Large intestine (tissue), 3 donors: ENCODE data around the gene ACVR1C. TPM values are rescaled to one million over a fixed set of nuclear protein-coding genes. Genes with fewer than 3 reads are reported as not detected.

ENCODE experiments used
- DNase-seq, 2 donors: peaks; one replicate each; pipeline versions ENCODE4 v3.0.0 to v3.0.0-alpha.2; 2013
- H3K27ac ChIP-seq: one replicate; pipeline ENCODE4 v1.5.1; 2013; ENCODE audit warnings: low read length
- H3K27me3 ChIP-seq: 2 replicates; pipeline ENCODE4 v1.6.1; 2013; ENCODE audit warnings: low read length; ENCODE audit not compliant: control insufficient read depth, insufficient read depth
- H3K36me3 ChIP-seq: 2 replicates; pipeline ENCODE4 v1.6.1; 2013; ENCODE audit warnings: low read length; ENCODE audit not compliant: control insufficient read depth, insufficient read depth
- H3K4me1 ChIP-seq: one replicate; pipeline ENCODE4 v1.6.1; 2013; ENCODE audit warnings: low read length; ENCODE audit not compliant: control insufficient read depth, insufficient read depth
- H3K4me3 ChIP-seq: one replicate; pipeline ENCODE4 v1.5.1; 2013; ENCODE audit warnings: low read length
- H3K9me3 ChIP-seq: one replicate; pipeline ENCODE4 v1.6.1; 2013; ENCODE audit warnings: mild to moderate bottlenecking, low read depth, low read length, moderate library complexity; ENCODE audit not compliant: control insufficient read depth
- WGBS: methylation state at CpG from one replicate; pipeline ENCODE4 v1.1.5; 2013; ENCODE audit warnings: low lambda C conversion rate; ENCODE audit not compliant: insufficient coverage; 5-methylcytosine and 5-hydroxymethylcytosine counted together
- polyA plus RNA-seq: library from polyadenylated mRNA; unstranded; fragments of 120-200 nt; gene quantifications from one replicate; pipeline ENCODE4 v1.2.1, GENCODE V29; 2013

The ACVR1C gene
- polyA plus RNA-seq, 1 donor, result 25.6 TPM

DNA sequence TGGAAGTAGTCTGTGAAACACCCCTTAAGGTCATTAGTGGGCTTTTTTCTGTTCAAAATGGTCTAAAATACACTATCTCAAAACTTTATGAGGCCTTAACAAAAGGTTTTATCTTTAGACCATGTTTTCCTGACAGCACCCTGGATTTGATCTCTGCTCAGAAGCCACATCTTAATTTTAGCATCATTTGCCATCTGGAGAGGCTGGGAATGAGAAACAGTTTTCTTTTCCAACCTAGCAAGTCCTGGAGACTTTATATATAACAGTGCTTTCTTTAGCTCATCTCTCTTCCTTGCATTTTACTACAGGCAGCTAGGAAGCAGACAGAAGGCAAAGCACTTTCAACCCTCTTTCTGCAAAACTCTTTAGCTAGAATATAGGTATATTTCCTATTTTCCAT, 122.1 kb downstream of the ACVR1C start:
- Histone ChIP-seq H3K27ac (no peak overlapping the region), H3K4me3 (no peak overlapping the region), H3K9me3 (peaks cover 6% of the 10 kb centered on the region), H3K36me3 (no peaks in the 10 kb centered on the region), H3K4me1 (no peaks in the 10 kb centered on the region), H3K27me3 (no peaks in the 10 kb centered on the region)
- no peak for DNase-seq

GRCh38 chr2:157504623-157505022, 124.0 kb downstream of the ACVR1C start:
- no CpG with 5 or more reads among the region's 4 CpGs for WGBS
- DNase-seq, result peak in 1 of 2 donors; percentile 19

GRCh38 chr2:157501026-157501425, 127.6 kb downstream of the ACVR1C start:
- Histone ChIP-seq H3K4me1 (no peaks in the 10 kb centered on the region), H3K27ac (no peak overlapping the region), H3K36me3 (no peaks in the 10 kb centered on the region), H3K4me3 (no peak overlapping the region), H3K27me3 (no peaks in the 10 kb centered on the region), H3K9me3 (peaks cover 4% of the 10 kb centered on the region)
- 80% methylated on average over 1 of the region's 2 CpGs for WGBS
- no peak for DNase-seq

More at GRCh38 chr2:157504623-157505022, 124.0 kb downstream of the ACVR1C start:
- Histone ChIP-seq H3K4me1 (no peaks in the 10 kb centered on the region), H3K27ac (no peak overlapping the region), H3K4me3 (no peak overlapping the region), H3K9me3 (peaks cover 6% of the 10 kb centered on the region), H3K27me3 (no peaks in the 10 kb centered on the region), H3K36me3 (no peaks in the 10 kb centered on the region)

- H3K4me3 ChIP-seq, result no peak overlapping the region
- no peaks in the 10 kb centered on the region for H3K27me3 ChIP-seq
- no peaks in the 10 kb centered on the region for H3K36me3 ChIP-seq
- no peak overlapping the region for H3K27ac ChIP-seq
- H3K4me1 ChIP-seq, result no peaks in the 10 kb centered on the region
- no peaks in the 10 kb centered on the region for H3K9me3 ChIP-seq
- no CpG with 5 or more reads among the region's 1 CpG for WGBS
- DNase-seq, result no peak
Observed at GRCh38 chr2:157500334-157500733, 128.3 kb downstream of the ACVR1C start.

DNA sequence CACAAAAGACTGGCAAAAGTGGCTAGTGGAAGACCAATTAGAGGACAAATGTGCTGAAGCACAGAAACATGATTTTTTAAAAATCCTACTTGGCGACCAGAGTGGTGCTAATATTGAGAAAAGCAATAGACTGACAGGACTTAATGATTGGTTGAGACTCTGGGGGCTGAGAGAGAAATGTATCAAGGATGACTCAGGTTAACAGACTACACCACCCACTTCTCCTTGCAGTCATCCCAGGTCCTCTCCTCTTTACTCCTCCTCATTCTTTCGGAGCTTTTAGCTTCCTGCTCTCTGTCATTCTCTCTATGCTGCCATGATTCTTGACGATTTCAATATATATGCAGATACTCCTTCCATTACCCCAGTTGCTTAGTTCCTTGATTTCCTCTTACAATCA, 130.2 kb downstream of the ACVR1C start:
- Histone ChIP-seq H3K4me1 (no peaks in the 10 kb centered on the region), H3K27ac (no peak overlapping the region), H3K36me3 (no peaks in the 10 kb centered on the region), H3K9me3 (no peaks in the 10 kb centered on the region), H3K27me3 (no peaks in the 10 kb centered on the region), H3K4me3 (no peak overlapping the region)
- 84% methylated on average over 2 of the region's 3 CpGs for WGBS
- DNase-seq, result no peak

- no peaks in the 10 kb centered on the region for H3K4me1 ChIP-seq
- H3K9me3 ChIP-seq, result no peaks in the 10 kb centered on the region
- WGBS, result 0% methylated on average over 1 of the region's 7 CpGs
- peak in 1 of 2 donors; percentile 41 for DNase-seq
- no peaks in the 10 kb centered on the region for H3K36me3 ChIP-seq
- no peak overlapping the region for H3K27ac ChIP-seq
- no peaks in the 10 kb centered on the region for H3K27me3 ChIP-seq
- no peak overlapping the region for H3K4me3 ChIP-seq
Observed at GRCh38 chr2:157497638-157498314, 130.9 kb downstream of the ACVR1C start.

DNA sequence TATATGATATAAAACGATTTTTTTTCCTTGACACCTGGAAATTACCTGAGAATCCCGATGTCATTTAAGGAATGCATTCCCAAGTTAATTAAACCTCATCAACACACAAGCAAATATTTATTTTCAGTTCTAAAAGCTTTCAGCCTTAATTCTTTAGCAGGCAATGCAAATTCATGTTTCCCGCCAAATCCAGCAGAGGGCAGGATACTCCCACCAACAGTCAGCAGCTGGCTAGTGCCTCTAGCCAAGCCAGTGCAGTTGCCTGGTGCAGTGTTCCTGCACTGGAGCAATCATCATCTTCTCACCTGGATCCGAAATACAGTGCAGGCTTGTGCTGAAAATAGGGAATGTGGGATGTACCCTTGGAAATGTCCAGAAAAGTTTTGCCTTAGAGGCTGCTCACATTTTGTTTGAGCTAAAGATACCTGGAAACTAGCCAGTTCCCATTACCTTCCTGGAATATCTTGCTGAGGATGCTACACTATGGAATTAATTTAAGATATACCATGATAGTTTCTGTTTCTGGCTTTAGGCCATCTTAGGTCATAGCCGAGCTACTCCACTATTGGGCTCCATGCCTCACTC, 136.4 kb downstream of the ACVR1C start:
- 50% methylated on average over 2 of the region's 5 CpGs for WGBS
- no peak overlapping the region for H3K4me3 ChIP-seq

DNA sequence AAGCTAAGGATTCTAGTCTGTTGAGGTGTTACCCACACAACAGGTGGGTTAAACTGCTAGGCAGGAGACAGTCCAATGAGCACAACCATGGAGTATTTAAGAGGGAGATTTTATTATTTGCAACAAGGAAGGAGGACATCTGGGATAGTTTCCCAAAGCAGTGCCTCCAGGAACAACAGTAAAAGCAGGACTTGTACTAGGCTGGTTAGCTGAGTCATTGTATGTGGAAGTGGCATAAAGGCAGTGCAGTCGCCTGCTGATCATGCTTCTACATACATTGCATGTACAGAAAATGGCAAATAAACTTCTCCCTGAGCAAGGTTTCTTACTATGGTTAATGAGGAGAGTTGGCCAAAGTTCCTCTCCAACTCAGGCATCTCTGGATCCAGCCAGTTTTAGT, 138.7 kb downstream of the ACVR1C start:
- H3K4me3 ChIP-seq, result no peak overlapping the region
- WGBS, result no CpG with 5 or more reads among the region's 1 CpG
- no peak overlapping the region for H3K27ac ChIP-seq
- H3K9me3 ChIP-seq, result no peaks in the 10 kb centered on the region
- peak in 1 of 2 donors; percentile 28 for DNase-seq
- peaks cover 25% of the 10 kb centered on the region for H3K4me1 ChIP-seq
- H3K27me3 ChIP-seq, result no peaks in the 10 kb centered on the region
- H3K36me3 ChIP-seq, result no peaks in the 10 kb centered on the region

More for the DNA sequence above, 136.4 kb downstream of the ACVR1C start:
- Histone ChIP-seq H3K9me3 (no peaks in the 10 kb centered on the region), H3K27ac (no peak overlapping the region), H3K27me3 (no peaks in the 10 kb centered on the region), H3K36me3 (no peaks in the 10 kb centered on the region), H3K4me1 (peaks cover 15% of the 10 kb centered on the region)
- peak; percentile 56 for DNase-seq

- H3K4me3 ChIP-seq, result peak overlapping the region; percentile 16
- no peaks in the 10 kb centered on the region for H3K36me3 ChIP-seq
- DNase-seq, result peak; percentile 39 to 88
- H3K4me1 ChIP-seq, result peaks cover 25% of the 10 kb centered on the region
- peak overlapping the region; percentile 66 for H3K27ac ChIP-seq
- H3K27me3 ChIP-seq, result no peaks in the 10 kb centered on the region
- no peaks in the 10 kb centered on the region for H3K9me3 ChIP-seq
- no CpG with 5 or more reads among the region's 3 CpGs for WGBS
Observed at GRCh38 chr2:157488877-157489276, 139.8 kb downstream of the ACVR1C start.

GRCh38 chr2:157487747-157488146, 140.9 kb downstream of the ACVR1C start:
- no peak overlapping the region for H3K4me3 ChIP-seq
- H3K4me1 ChIP-seq, result peaks cover 25% of the 10 kb centered on the region
- peak overlapping the region; percentile 66 for H3K27ac ChIP-seq
- no peaks in the 10 kb centered on the region for H3K27me3 ChIP-seq
- no peaks in the 10 kb centered on the region for H3K36me3 ChIP-seq
- no peaks in the 10 kb centered on the region for H3K9me3 ChIP-seq
- peak in 1 of 2 donors; percentile 60 for DNase-seq
- WGBS, result 67% methylated on average over 1 of the region's 3 CpGs

- peak overlapping the region; percentile 66 for H3K27ac ChIP-seq
- no CpG with 5 or more reads among the region's 1 CpG for WGBS
- no peaks in the 10 kb centered on the region for H3K9me3 ChIP-seq
- no peaks in the 10 kb centered on the region for H3K27me3 ChIP-seq
- no peaks in the 10 kb centered on the region for H3K36me3 ChIP-seq
- H3K4me1 ChIP-seq, result peaks cover 25% of the 10 kb centered on the region
- DNase-seq, result peak in 1 of 2 donors; percentile 39
- no peak overlapping the region for H3K4me3 ChIP-seq
Observed at GRCh38 chr2:157487271-157487610, 141.4 kb downstream of the ACVR1C start.
